Small intestine (tissue), 7 donors: ENCODE results near the gene CHURC1. TPM values are rescaled to one million over a fixed set of nuclear protein-coding genes. Genes with fewer than 3 reads are reported as not detected.

Experiments
- DNase-seq, 2 donors: peaks; one replicate each; pipeline versions ENCODE4 v3.0.0 to v3.0.0-alpha.2; 2013
- FAIRE-seq: peaks from 2 replicates; lab custom pipeline; 2012; peaks lifted over from hg19 to GRCh38; lab: Jason Lieb, UNC
- H3K27ac ChIP-seq, 3 donors: one replicate each; pipeline ENCODE4 v1.5.1; 2013; ENCODE audit warnings: low read length in 2 of 3, mild to moderate bottlenecking in 2 of 3, control low read depth in 1 of 3, inconsistent platforms in 1 of 3, low read depth in 1 of 3, moderate library complexity in 1 of 3
- H3K27me3 ChIP-seq, 3 donors: one replicate each; pipeline ENCODE4 v1.6.1; 2013; ENCODE audit warnings: low read length in 3 of 3, inconsistent platforms in 1 of 3; ENCODE audit not compliant: control insufficient read depth in 3 of 3, insufficient read depth in 3 of 3
- H3K36me3 ChIP-seq, 3 donors: one replicate each; pipeline ENCODE4 v1.6.1; 2013; ENCODE audit warnings: low read length in 3 of 3, inconsistent platforms in 1 of 3, low read depth in 1 of 3, mild to moderate bottlenecking in 1 of 3, moderate library complexity in 1 of 3; ENCODE audit not compliant: control insufficient read depth in 3 of 3, insufficient read depth in 2 of 3
- H3K4me1 ChIP-seq, 3 donors: one replicate each; pipeline ENCODE4 v1.6.1; 2013; ENCODE audit warnings: low read length in 2 of 3, inconsistent platforms in 1 of 3, low read depth in 1 of 3, mild to moderate bottlenecking in 1 of 3, moderate library complexity in 1 of 3; ENCODE audit not compliant: control insufficient read depth in 3 of 3, insufficient read depth in 2 of 3
- H3K4me3 ChIP-seq, 3 donors: one replicate each; pipeline ENCODE4 v1.5.1; 2013; ENCODE audit warnings: low read length in 3 of 3, control low read depth in 1 of 3, inconsistent platforms in 1 of 3, low read depth in 1 of 3, mild to moderate bottlenecking in 1 of 3, moderate library complexity in 1 of 3
- H3K9me3 ChIP-seq, 2 donors: one replicate each; pipeline ENCODE4 v1.6.1; 2013; ENCODE audit warnings: low read depth in 1 of 2, low read length in 1 of 2; ENCODE audit not compliant: control insufficient read depth in 2 of 2, insufficient read depth in 1 of 2
- WGBS, 3 donors: extraction: QIAGEN DNeasy Blood & Tissue Kit; methylation state at CpG; one replicate each; pipeline ENCODE4 v1.1.7; 2013; 5-methylcytosine and 5-hydroxymethylcytosine counted together
- polyA plus RNA-seq, 4 donors: library from polyadenylated mRNA; stranded (reverse) in 3 of 4; unstranded in 1 of 4; fragments of 200-250 nt in 3 of 4; fragments of 120-200 nt in 1 of 4; gene quantifications; one replicate each; pipeline versions ENCODE4 v1.2.1 to v1.2.3, GENCODE V29; 2013
- donor health status: healthy with polysubstance abuse.
- donor health status: control.
- donor health status: control.
- donor health status: Bipolar disorder and iron deficiency.
- donor health status: healthy.

The CHURC1 gene
- polyA plus RNA-seq, 4 donors = 25.9 to 40.3 (median 33.9) TPM

DNA sequence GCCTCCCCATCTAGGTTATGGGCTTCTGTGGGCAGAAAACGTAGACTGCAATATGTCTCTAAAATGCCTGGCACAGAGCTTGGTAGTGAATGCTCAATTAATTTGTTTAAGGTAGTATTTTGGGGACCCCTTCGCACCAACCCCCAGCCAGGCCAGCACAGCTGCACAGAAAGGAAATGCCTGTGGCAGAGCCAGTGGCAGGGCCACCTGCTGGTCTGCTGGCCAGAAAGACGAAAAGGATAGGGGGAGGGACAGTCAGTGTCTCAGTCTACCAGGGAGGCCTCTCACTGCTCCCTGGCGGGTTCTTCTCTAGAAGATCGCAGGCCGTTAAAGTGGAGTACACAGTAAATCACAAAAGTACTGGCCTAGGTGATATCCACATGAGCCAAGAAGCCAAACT is 54.4 kb downstream of the CHURC1 start:
- Histone ChIP-seq H3K4me1 (peaks cover 4 to 17% (median 9%) of the 10 kb centered on the region in 3 donors), H3K36me3 (peaks cover 0 to 14% (median 0%) of the 10 kb centered on the region in 3 donors), H3K4me3 (no peak overlapping the region), H3K9me3 (peaks cover 0 to 3% of the 10 kb centered on the region in 2 donors), H3K27ac (no peak overlapping the region), H3K27me3 (peaks cover 0 to 4% (median 0%) of the 10 kb centered on the region in 3 donors)
- 82 to 84% (median 83%) methylated on average over 6 of the region's 6 CpGs for WGBS, 3 donors
- FAIRE-seq (no peak), DNase-seq (no peak)

GRCh38 chr14:64970041-64970440 is 55.8 kb downstream of the CHURC1 start:
- 26 to 55% (median 51%) methylated on average over 3 of the region's 3 CpGs for WGBS, 3 donors

DNA sequence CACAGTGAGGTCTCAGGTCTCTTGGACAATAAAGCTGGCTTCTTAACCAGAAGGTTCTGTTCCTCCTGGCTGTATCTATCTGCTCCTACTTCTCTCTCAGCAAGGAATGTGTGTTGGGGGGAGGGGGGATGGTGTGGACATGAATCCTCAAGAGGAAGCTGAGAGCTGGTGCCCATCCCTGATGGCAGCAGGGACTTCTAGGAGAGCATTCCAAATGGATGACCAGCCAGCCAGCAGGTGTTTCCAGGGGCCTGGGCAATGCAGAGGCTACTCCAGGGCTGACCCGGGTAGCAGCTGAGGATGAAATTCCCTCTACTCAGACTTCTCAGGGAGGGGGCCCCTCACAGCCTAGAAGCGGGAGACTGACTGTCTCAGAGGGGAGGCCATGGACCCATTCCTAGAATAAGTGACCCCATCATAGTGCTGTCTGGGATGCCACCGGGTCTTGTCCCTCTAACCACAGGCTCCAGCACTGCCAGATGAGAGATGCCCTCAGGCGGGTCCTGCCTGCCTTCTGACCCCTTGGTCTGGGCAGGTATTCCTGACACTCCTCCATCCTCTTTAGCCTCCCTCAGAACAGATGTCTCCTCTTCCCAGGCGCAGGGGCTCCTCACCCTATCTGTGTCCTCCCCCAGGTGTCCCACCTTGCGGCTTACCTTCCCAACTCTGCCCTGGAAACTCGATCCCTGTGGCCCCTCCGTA is 56.7 kb downstream of the CHURC1 start:
- Histone ChIP-seq H3K9me3 (no peaks in the 10 kb centered on the region), H3K4me1 (peaks cover 4 to 17% (median 9%) of the 10 kb centered on the region in 3 donors), H3K27ac (peak overlapping the region in 1 of 3 donors; percentile 68), H3K36me3 (peaks cover 0 to 10% (median 0%) of the 10 kb centered on the region in 3 donors), H3K27me3 (peaks cover 0 to 4% (median 0%) of the 10 kb centered on the region in 3 donors), H3K4me3 (peak overlapping the region; percentile 61 to 71 (median 67))
- FAIRE-seq (no peak), DNase-seq (peak; percentile 26 to 30)
- WGBS, 3 donors = 22 to 40% (median 27%) methylated on average over 8 of the region's 8 CpGs

More at GRCh38 chr14:64970041-64970440, 55.8 kb downstream of the CHURC1 start:
- H3K9me3 ChIP-seq = no peaks in the 10 kb centered on the region
- H3K4me3 ChIP-seq = no peak overlapping the region
- H3K4me1 ChIP-seq = peaks cover 4 to 17% (median 9%) of the 10 kb centered on the region in 3 donors
- DNase-seq (peak; percentile 44 to 73), FAIRE-seq (no peak)
- peak overlapping the region in 1 of 3 donors; percentile 84 for H3K27ac ChIP-seq
- H3K27me3 ChIP-seq = peaks cover 0 to 4% (median 0%) of the 10 kb centered on the region in 3 donors
- peaks cover 0 to 13% (median 0%) of the 10 kb centered on the region in 3 donors for H3K36me3 ChIP-seq

- Histone ChIP-seq H3K36me3 (peaks cover 0 to 10% (median 0%) of the 10 kb centered on the region in 3 donors), H3K4me1 (peaks cover 4 to 17% (median 9%) of the 10 kb centered on the region in 3 donors), H3K4me3 (peak overlapping the region; percentile 61 to 71 (median 67)), H3K27ac (peak overlapping the region; percentile 17 to 68 (median 36)), H3K9me3 (no peaks in the 10 kb centered on the region), H3K27me3 (peaks cover 0 to 4% (median 0%) of the 10 kb centered on the region in 3 donors)
- FAIRE-seq (no peak), DNase-seq (peak in 1 of 2 donors; percentile 30)
- 2 to 4% (median 4%) methylated on average over 22 to 31 of the region's 31 CpGs for WGBS, 3 donors
These were observed 57.3 kb downstream of the CHURC1 start for GRCh38 chr14:64971491-64971942.

- Histone ChIP-seq H3K9me3 (no peaks in the 10 kb centered on the region), H3K4me1 (peaks cover 4 to 17% (median 9%) of the 10 kb centered on the region in 3 donors), H3K27me3 (peaks cover 0 to 4% (median 0%) of the 10 kb centered on the region in 3 donors), H3K27ac (peak within 1 kb of the TSS; percentile 17 to 68 (median 37)), H3K4me3 (peak within 1 kb of the TSS; percentile 65 to 71 (median 67)), H3K36me3 (peaks cover 0 to 6% (median 0%) of the 10 kb centered on the region in 3 donors)
- 0 to 1% (median 1%) methylated on average over 25 to 96 of the region's 96 CpGs for WGBS, 3 donors
- DNase-seq (peak; percentile 19 to 60), FAIRE-seq (no peak)
These were observed 57.9 kb downstream of the CHURC1 start, which contains the start of gene RAB15 for GRCh38 chr14:64971943-64972791. Gene RAB15, minus strand, starts transcription at chr14:64972336. Its CDS starts 260 bp downstream, at chr14:64972076.

DNA sequence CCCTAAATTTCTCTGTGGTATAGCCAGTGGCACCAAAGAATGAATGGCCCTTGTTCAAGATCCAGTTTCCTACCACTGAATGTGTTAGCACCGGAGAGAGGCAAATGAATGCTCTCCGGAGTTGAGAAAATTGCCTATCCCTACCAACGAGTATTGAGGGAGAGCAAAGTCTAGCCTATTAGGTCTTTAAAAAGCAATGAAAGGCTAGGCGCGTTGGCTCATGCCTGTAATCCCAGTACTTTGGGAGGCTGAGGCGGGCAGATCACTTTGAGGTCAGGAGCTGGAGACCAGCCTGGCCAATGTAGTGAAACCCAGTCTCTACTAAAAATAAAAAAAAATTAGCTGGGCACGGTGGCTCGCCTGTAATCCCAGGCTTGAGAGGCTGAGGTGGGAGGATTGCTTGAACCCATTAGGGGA is 58.8 kb downstream of the CHURC1 start:
- peaks cover 0 to 6% (median 0%) of the 10 kb centered on the region in 3 donors for H3K36me3 ChIP-seq
- peak in 1 of 2 donors; percentile 66 for DNase-seq
- H3K27ac ChIP-seq = peak overlapping the region in 1 of 3 donors; percentile 18
- peaks cover 4 to 17% (median 9%) of the 10 kb centered on the region in 3 donors for H3K4me1 ChIP-seq
- peaks cover 0 to 4% (median 0%) of the 10 kb centered on the region in 3 donors for H3K27me3 ChIP-seq
- peak overlapping the region in 1 of 3 donors; percentile 71 for H3K4me3 ChIP-seq
- FAIRE-seq = no peak
- H3K9me3 ChIP-seq = no peaks in the 10 kb centered on the region
- WGBS, 3 donors = 17 to 53% (median 37%) methylated on average over 8 of the region's 8 CpGs

- DNase-seq = no peak
- FAIRE-seq = no peak
- no peak overlapping the region for H3K27ac ChIP-seq
- peaks cover 0 to 4% (median 0%) of the 10 kb centered on the region in 3 donors for H3K27me3 ChIP-seq
- H3K4me3 ChIP-seq = no peak overlapping the region
- peaks cover 4 to 17% (median 9%) of the 10 kb centered on the region in 3 donors for H3K4me1 ChIP-seq
- 92 to 99% (median 98%) methylated on average over 9 of the region's 9 CpGs for WGBS, 3 donors
- no peaks in the 10 kb centered on the region for H3K9me3 ChIP-seq
- no peaks in the 10 kb centered on the region for H3K36me3 ChIP-seq
These were observed 59.6 kb downstream of the CHURC1 start for GRCh38 chr14:64973826-64974225.

DNA sequence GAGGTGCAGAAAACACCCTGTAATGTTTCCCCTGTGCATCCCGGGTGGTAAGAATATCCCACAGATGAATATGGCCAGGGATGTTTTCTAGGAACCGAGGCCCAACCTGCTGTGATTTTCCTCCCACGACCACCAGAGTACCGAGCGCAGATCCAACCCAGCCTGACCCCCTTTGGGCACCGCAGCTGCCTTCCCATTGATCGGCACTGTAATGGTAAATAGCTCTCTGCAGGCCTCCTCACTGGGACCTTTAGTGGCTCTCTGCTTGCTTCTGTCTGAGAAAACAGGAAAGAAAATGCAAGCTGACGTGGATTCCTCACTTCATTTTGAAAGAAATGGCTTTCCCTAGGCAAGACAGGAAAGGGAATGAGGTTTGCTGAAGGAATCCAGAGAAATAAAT is 60.3 kb downstream of the CHURC1 start:
- 79 to 91% (median 89%) methylated on average over 8 of the region's 8 CpGs for WGBS, 3 donors
- DNase-seq = no peak
- H3K27me3 ChIP-seq = peaks cover 0 to 4% (median 0%) of the 10 kb centered on the region in 3 donors
- no peak for FAIRE-seq
- no peak overlapping the region for H3K4me3 ChIP-seq
- peaks cover 4 to 19% (median 9%) of the 10 kb centered on the region in 3 donors for H3K4me1 ChIP-seq
- no peaks in the 10 kb centered on the region for H3K36me3 ChIP-seq
- no peak overlapping the region for H3K27ac ChIP-seq
- no peaks in the 10 kb centered on the region for H3K9me3 ChIP-seq
